A172 (cell line): Measurements from ENCODE around the gene FGF11. TPM values are rescaled to one million over a fixed set of nuclear protein-coding genes. Genes with fewer than 3 reads are reported as not detected.

Experiments used
- DNase-seq: peaks from one replicate; pipeline ENCODE4 v3.0.0-alpha.2; 2015; ENCODE audit warnings: low spot score
- total RNA-seq: library from RNA; depleted of rRNA; stranded (reverse); fragments of >200 nt; shearing (Covaris generic); gene quantifications from 2 replicates; pipeline ENCODE4 v1.2.3, GENCODE V29; 2014

FGF11 gene
- total RNA-seq, 1 experiment from 2014 or later: not detected

DNA sequence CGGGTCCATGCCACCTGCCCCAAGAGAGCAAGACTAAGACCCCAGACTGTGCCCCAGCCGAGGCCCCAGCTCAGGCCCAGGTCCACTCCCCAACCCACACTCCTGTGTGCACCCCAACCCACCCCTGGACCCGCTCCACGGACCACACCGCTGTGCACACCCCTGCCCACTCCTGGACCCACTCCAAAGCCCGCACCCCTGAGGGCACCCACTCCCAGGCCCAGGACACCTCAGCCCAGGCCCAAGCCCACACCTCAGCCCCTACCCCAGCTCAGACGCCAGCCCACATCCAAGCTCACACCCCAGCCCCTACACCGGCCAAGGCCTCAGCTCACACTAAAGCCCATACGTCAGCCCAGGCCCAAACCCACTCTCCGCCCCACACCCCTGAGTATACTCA, 9.6 kb upstream of the FGF11 start:
- DNase-seq: no peak

GRCh38 chr17:7431231-7431630, 8.1 kb upstream of the FGF11 start:
- DNase-seq: no peak

- no peak for DNase-seq
These were observed 7.0 kb upstream of the FGF11 start for GRCh38 chr17:7432296-7432695.

DNA sequence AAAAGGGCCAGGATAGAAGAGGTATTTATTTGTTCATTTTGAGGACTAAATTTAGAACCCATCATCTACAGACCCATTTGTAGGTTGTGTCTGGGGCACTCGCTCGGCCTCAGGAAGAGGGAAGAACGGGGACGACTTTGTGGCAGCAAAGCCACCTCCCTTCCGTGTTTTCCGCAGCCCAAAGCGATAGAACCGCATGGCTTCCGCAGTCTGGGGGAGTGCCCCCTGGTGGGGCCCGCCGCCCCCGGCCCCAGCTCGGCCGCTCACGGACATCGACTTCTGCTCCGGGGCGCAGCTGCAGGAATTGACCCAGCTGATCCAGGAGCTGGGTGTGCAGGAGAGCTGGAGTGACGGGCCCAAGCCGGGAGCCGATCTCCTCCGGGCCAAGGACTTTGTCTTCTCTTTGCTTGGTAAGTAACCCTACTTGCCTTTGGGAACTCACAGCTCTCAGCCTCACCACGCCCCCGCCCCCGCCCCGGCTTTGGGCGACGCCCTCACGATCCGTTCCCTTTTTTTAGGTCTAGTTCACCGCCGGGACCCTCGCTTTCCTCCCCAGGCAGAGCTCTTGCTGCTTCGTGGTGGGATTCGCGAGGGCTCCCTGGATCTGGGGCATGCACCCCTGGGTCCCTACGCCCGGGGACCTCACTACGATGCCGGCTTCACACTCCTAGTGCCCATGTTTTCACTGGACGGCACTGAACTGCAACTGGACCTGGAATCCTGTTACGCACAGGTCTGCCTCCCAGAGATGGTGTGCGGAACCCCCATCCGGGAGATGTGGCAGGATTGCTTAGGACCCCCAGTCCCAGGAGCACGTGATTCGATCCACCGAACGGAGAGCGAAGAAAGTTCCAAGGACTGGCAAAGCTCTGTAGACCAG, 3.4 kb upstream of the FGF11 start:
- DNase-seq: no peak

DNA sequence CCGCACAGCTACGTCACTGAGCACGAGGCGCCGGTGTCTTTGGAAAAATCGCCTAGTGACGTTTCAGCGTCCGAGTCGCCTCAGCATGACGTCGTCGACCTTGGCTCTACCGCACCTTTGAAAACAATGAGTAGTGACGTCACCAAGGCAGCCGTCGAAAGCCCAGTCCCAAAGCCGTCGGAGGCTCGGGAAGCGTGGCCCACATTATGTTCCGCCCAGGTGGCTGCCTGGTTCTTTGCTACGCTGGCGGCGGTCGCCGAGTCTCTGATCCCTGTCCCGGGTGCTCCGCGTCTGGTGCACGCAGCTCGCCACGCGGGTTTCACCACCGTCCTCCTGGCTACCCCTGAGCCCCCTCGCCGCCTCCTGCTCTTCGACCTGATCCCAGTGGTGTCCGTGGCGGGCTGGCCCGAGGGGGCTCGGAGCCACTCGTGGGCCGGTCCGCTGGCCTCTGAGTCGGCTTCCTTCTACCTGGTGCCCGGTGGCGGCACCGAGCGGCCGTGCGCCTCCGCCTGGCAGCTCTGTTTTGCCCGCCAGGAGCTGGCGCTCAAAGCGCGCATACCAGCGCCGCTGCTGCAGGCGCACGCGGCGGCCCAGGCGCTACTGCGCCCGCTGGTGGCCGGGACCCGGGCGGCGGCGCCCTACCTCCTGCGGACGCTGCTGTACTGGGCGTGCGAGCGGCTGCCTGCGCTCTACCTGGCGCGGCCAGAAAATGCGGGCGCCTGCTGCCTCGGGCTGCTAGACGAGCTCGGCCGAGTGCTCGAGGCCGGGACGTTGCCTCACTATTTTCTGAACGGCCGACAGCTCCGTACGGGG, 2.5 kb upstream of the FGF11 start:
- no peak for DNase-seq

- DNase-seq: no peak
These were observed 1.9 kb upstream of the FGF11 start for GRCh38 chr17:7437369-7437863.

GRCh38 chr17:7437950-7438614, 1.2 kb upstream of the FGF11 start:
- DNase-seq: no peak

- DNase-seq: no peak
These were observed 454 bp upstream of the FGF11 start for GRCh38 chr17:7438656-7439460.

DNA sequence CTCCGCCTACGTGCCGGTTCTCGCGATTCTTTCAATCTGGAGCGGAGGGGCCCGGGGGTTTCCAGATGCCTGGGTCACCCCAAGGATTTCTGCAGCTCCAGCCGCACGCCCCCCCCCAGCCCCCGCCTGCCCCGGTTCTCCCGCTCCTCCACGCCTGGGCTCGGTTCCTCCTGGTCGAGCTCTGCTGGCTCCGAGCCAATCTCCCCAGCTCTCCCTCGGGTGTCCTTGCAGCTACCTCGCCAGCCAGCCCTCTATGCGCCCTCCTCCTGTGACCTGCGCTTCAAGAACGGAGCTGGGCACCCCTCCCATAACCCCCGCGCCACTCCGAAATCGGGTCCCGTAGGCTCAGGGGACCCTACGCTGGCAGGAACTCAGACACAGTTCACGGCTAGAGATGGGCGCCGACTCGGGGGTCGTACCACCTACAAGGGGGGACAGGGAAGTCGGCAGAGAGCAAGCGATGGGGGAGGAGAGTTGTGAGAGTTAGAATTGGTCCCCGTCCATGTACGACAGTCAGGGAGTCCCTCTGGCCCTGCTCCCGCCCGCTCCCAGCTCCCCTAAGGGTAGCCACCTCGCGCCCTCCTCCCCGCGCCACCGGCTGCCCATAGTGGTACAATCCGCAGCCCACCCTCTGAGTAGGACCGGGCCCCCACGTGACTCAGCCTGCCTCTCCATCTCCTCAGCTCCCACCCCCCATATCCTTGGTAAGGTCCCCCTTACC, 961 bp downstream of the FGF11 start:
- no peak for DNase-seq

- DNase-seq: no peak
These were observed 1.5 kb downstream of the FGF11 start for GRCh38 chr17:7440834-7441195.

DNA sequence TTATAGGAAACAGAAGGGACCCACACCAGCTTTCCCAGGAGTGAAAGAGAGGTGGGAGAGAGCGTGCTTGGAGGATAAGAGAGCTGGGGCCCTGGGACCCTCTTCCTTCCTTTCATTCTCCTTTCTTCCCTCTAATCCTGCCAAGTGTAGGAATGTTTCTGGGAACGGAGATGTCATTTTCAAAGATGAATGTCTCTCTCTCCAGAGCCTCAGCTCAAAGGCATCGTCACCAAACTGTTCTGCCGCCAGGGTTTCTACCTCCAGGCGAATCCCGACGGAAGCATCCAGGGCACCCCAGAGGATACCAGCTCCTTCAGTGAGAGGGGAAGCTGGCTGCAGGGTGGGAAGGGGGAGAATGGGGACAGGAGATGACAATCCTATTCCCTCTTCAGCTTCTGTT, 2.0 kb downstream of the FGF11 start:
- no peak for DNase-seq

DNA sequence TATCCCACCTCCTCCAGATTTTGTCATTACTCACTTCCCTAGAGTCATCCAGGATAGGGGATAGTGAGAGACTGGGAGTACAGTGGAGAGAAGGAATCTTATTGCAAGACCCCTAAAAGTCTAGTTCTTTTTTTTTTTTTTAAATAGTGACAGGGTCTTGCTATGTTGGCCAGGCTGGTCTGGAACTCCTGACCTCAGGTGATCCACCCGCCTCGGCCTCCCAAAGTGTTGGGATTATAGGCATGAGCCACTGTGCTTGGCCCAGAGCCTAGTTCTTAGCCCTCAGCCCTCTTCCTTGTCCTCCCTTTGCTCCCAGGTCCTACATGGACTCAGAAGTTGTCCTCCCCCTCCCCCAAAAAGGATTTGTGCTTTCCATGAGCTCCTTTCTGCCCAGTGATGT, 2.8 kb downstream of the FGF11 start:
- no peak for DNase-seq

DNA sequence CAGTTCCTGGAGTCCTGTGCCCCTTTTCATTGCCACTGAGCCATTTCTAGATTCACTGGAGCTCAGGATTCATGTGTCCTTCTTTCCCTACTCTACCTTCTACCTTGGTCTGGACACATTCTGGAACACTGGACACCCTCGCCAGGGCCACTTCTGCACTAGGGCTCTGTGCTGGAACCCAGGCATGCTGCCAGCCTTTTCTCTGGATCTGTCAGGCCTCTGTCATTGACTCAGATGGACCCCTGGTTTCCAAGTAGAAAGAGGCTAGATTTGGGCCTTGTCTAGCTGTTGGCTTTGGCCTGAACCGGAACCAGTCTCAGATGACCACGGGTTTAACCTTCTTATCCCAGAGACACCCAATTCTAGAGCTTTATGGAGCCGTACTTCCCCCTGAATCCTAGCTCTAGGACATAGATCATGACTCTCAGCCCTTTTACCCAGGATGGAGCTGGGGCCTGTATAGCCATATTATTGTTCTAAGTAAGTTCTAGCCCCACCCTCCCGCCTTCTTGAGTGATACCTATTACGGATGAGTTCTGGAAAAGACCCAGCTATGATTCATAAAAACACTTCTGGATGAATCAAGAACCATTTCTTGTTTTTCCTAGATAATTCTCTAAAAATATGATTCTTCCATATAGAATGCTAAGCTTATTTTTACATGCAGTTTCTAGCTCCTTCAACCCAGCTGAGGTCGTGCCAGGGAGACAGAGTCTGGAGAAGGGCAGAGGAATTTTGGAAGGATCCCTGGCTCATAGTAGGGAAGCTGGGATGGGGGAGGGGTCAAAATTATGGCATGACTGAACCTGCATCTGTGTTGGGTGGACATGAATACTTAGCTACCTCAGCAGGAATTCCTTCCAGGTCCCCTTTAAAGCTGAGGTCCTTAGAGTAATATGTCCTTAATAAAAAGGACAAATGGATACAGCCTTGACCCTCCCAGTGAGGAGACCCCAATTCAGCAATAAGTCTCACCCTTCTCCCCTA, 4.5 kb downstream of the FGF11 start:
- peak; percentile 46 for DNase-seq

DNA sequence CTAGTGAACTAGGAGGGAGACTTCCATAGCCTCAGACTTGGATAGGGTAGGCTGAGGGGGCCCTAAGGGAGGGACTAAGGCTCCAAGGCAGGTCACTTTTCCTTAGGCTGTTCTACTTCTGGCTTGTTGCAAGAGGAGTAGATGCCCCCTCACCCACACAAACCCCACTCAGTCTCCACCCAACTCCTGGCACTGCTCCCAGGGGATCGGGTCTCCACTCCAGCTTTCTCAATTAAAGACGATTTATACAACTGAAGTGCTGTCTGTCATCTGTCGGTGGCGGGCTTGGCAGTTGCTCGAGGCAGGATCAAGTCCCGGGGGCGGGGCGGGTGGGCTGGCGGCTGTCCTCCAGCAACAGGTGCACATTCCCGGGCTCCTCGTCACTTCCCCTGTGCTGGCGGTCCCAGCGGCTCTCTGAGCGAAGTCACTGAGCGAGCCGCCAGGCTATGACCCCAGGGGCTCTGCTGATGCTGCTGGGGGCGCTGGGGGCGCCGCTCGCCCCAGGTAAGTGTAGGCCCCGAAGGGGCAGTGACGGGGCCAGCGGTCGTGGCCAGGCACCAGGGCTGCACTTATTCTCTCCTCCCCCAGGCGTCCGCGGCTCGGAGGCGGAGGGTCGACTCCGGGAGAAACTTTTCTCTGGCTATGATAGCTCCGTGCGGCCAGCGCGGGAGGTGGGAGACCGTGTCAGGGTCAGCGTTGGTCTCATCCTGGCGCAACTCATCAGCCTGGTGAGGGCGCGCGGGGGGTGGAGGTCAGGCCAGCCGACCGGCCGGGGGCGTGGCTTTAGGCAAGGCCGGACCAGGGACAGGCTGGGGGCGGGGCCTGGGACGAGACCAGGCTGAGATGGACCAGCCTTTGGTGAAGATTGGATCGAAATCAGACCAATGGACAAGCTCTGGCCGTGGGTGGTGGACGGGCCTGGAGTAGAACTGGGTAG, 5.6 kb downstream of the FGF11 start, which contains the start of gene CHRNB1:
CHRNB1 (plus strand) TSS at position 380 of the 937 bp plus-strand sequence; CDS start at position 447, 67 bp downstream.
- DNase-seq: no peak

DNA sequence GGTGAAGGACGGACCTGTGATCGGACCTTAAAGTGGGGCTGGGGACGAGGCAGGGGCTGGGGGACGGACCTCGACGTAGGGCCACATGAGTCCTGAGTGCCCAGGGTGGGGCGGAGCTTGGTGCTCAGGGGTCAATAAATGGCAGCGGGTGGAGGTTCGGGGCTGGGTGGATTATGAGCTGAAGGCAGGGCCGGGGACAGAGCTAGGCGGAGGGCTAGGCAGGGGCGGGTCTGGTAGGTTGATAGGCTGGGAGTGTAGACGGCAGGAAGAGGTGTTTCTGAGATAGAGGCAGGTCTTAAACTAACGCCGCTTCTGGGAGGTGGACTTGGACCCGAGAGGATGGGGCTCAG, 6.3 kb downstream of the FGF11 start:
- DNase-seq: no peak

DNA sequence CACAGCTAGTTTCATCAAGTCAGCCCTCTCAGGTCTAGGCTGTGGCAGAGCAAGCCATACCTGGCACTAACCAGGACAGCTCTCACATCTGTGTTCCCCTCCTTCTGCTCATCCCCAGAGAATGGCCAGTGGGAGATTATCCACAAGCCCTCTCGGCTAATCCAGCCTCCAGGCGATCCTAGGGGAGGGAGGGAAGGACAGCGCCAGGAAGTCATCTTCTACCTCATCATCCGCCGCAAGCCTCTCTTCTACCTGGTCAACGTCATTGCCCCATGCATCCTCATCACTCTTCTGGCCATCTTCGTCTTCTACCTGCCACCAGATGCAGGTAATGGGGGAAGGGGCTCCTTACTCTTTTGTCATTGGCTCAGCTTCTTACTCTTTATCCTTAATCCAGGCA, 9.1 kb downstream of the FGF11 start:
- no peak for DNase-seq

- no peak for DNase-seq
These were observed 20.7 kb downstream of the FGF11 start for GRCh38 chr17:7459961-7460545.
